Mucosa of rectum (tissue), 2 donors: ENCODE data around the gene NRIP3.

Experiments used
- H3K27ac ChIP-seq, 2 donors: one replicate each; pipeline ENCODE4 v1.7.0; 2013; ENCODE audit warnings: inconsistent platforms in 2 of 2, low read depth in 2 of 2, low read length in 2 of 2
- H3K27me3 ChIP-seq, 2 donors: one replicate each; pipeline ENCODE4 v1.7.0; 2013; ENCODE audit warnings: low read length in 2 of 2; ENCODE audit not compliant: control insufficient read depth in 2 of 2, insufficient read depth in 2 of 2
- H3K36me3 ChIP-seq, 2 donors: one replicate each; pipeline ENCODE4 v1.7.0; 2013; ENCODE audit warnings: low read length in 2 of 2; ENCODE audit not compliant: control insufficient read depth in 2 of 2, insufficient read depth in 2 of 2
- H3K4me1 ChIP-seq, 2 donors: one replicate each; pipeline ENCODE4 v1.7.0; 2013; ENCODE audit warnings: low read length in 2 of 2, mild to moderate bottlenecking in 1 of 2; ENCODE audit not compliant: control insufficient read depth in 2 of 2, insufficient read depth in 2 of 2
- H3K4me3 ChIP-seq, 2 donors: one replicate each; pipeline ENCODE4 v1.7.0; 2013; ENCODE audit warnings: low read length in 2 of 2
- H3K9ac ChIP-seq, 2 donors: one replicate each; pipeline ENCODE4 v1.7.0; 2013; ENCODE audit warnings: low read length in 2 of 2, low read depth in 1 of 2, mild to moderate bottlenecking in 1 of 2
- H3K9me3 ChIP-seq, 2 donors: one replicate each; pipeline ENCODE4 v1.7.0; 2013; ENCODE audit warnings: low read length in 2 of 2; ENCODE audit not compliant: control insufficient read depth in 2 of 2
- donor health status: healthy.
- donor health status: Normal muscosa, but diverticular disease.

The NRIP3 gene

GRCh38 chr11:9003573-9004182 is at the start of gene NRIP3:
NRIP3 (minus strand) TSS chr11:9004001; CDS start chr11:9003935, 66 bp downstream.
- H3K36me3 ChIP-seq: no peaks in the 10 kb centered on the region
- H3K27me3 ChIP-seq: peaks cover 23 to 33% of the 10 kb centered on the region in 2 donors
- peak within 1 kb of the TSS in 1 of 2 donors; percentile 48 for H3K9ac ChIP-seq
- H3K4me1 ChIP-seq: peaks cover 3 to 9% of the 10 kb centered on the region in 2 donors
- H3K27ac ChIP-seq: no peak within 1 kb of the TSS
- H3K9me3 ChIP-seq: no peaks in the 10 kb centered on the region
- H3K4me3 ChIP-seq: peak within 1 kb of the TSS; percentile 50 to 56

- H3K27me3 ChIP-seq: no peaks in the 10 kb centered on the region
- no peaks in the 10 kb centered on the region for H3K9me3 ChIP-seq
- H3K36me3 ChIP-seq: peaks cover 0 to 4% of the 10 kb centered on the region in 2 donors
- no peak overlapping the region for H3K27ac ChIP-seq
- H3K4me3 ChIP-seq: no peak overlapping the region
- H3K9ac ChIP-seq: no peak overlapping the region
- peaks cover 0 to 3% of the 10 kb centered on the region in 2 donors for H3K4me1 ChIP-seq
Observed at GRCh38 chr11:9052316-9052715, 48.5 kb upstream of the NRIP3 start.

GRCh38 chr11:9049959-9050358 is 46.2 kb upstream of the NRIP3 start:
- Histone ChIP-seq H3K27me3 (no peaks in the 10 kb centered on the region), H3K4me1 (peaks cover 0 to 7% of the 10 kb centered on the region in 2 donors), H3K9me3 (no peaks in the 10 kb centered on the region), H3K36me3 (no peaks in the 10 kb centered on the region), H3K4me3 (no peak overlapping the region), H3K9ac (no peak overlapping the region), H3K27ac (no peak overlapping the region)

- Histone ChIP-seq H3K36me3 (no peaks in the 10 kb centered on the region), H3K4me1 (peaks cover 0 to 7% of the 10 kb centered on the region in 2 donors), H3K9me3 (no peaks in the 10 kb centered on the region), H3K27ac (peak overlapping the region in 1 of 2 donors; percentile 19), H3K4me3 (no peak overlapping the region), H3K27me3 (no peaks in the 10 kb centered on the region), H3K9ac (no peak overlapping the region)
Observed at GRCh38 chr11:9047964-9048523, 44.2 kb upstream of the NRIP3 start.

- H3K9ac ChIP-seq: no peak overlapping the region
- no peaks in the 10 kb centered on the region for H3K36me3 ChIP-seq
- no peak overlapping the region for H3K27ac ChIP-seq
- no peaks in the 10 kb centered on the region for H3K27me3 ChIP-seq
- peaks cover 0 to 7% of the 10 kb centered on the region in 2 donors for H3K4me1 ChIP-seq
- H3K9me3 ChIP-seq: no peaks in the 10 kb centered on the region
- H3K4me3 ChIP-seq: no peak overlapping the region
Observed at GRCh38 chr11:9046481-9046880, 42.7 kb upstream of the NRIP3 start.

DNA sequence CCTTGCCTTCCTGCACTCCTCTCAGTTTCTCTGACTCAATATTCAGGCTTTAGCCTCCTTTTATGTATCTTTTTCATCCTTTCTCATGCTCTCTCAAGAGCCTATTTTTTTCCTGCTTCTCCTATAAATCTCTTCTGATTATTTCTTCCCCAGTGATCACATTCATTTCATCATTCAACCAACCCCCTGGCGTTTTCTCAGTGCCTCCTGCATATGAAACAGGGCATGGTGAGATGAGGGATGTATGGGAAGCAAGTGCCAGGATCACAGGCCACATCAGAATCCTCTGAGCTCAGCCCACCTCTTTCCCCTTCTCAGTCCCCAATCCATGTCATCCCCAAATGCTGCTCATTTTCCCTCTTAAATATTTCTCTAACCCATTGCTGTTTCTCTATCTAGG is 38.7 kb upstream of the NRIP3 start:
- Histone ChIP-seq H3K4me1 (peaks cover 0 to 6% of the 10 kb centered on the region in 2 donors), H3K27ac (no peak overlapping the region), H3K9ac (no peak overlapping the region), H3K27me3 (no peaks in the 10 kb centered on the region), H3K9me3 (no peaks in the 10 kb centered on the region), H3K36me3 (no peaks in the 10 kb centered on the region), H3K4me3 (no peak overlapping the region)

- Histone ChIP-seq H3K27me3 (no peaks in the 10 kb centered on the region), H3K9ac (no peak overlapping the region), H3K27ac (no peak overlapping the region), H3K9me3 (no peaks in the 10 kb centered on the region), H3K4me3 (no peak overlapping the region), H3K36me3 (no peaks in the 10 kb centered on the region), H3K4me1 (no peaks in the 10 kb centered on the region)
Observed at GRCh38 chr11:9041747-9042146, 37.9 kb upstream of the NRIP3 start.

GRCh38 chr11:9040410-9040809 is 36.6 kb upstream of the NRIP3 start:
- Histone ChIP-seq H3K9me3 (no peaks in the 10 kb centered on the region), H3K27me3 (no peaks in the 10 kb centered on the region), H3K27ac (no peak overlapping the region), H3K4me1 (no peaks in the 10 kb centered on the region), H3K9ac (no peak overlapping the region), H3K4me3 (no peak overlapping the region), H3K36me3 (no peaks in the 10 kb centered on the region)

- Histone ChIP-seq H3K9me3 (no peaks in the 10 kb centered on the region), H3K9ac (no peak overlapping the region), H3K4me1 (no peaks in the 10 kb centered on the region), H3K27ac (no peak overlapping the region), H3K27me3 (no peaks in the 10 kb centered on the region), H3K4me3 (no peak overlapping the region), H3K36me3 (no peaks in the 10 kb centered on the region)
Observed at GRCh38 chr11:9039863-9040262, 36.1 kb upstream of the NRIP3 start.

- Histone ChIP-seq H3K4me3 (no peak overlapping the region), H3K36me3 (no peaks in the 10 kb centered on the region), H3K9me3 (no peaks in the 10 kb centered on the region), H3K27me3 (no peaks in the 10 kb centered on the region), H3K9ac (no peak overlapping the region), H3K4me1 (no peaks in the 10 kb centered on the region), H3K27ac (no peak overlapping the region)
Observed at GRCh38 chr11:9039198-9039597, 35.4 kb upstream of the NRIP3 start.
